Sigmoid colon (tissue), 4 donors: ENCODE results near the gene EHMT1.

ENCODE experiments used
- EP300 ChIP-seq, 4 donors: sonication (generic); formaldehyde crosslinking; IDR thresholded peaks; one replicate each; pipeline ENCODE4 v1.6.1; 2017; ENCODE audit warnings: antibody characterized with exemption in 4 of 4
- POLR2A ChIP-seq, 2 donors: fragments of 450-650 bp; IDR thresholded peaks; one replicate each; pipeline ENCODE4 v1.6.1; 2016; ENCODE audit warnings: antibody characterized with exemption in 2 of 2, mild to moderate bottlenecking in 2 of 2, moderate library complexity in 2 of 2
- POLR2AphosphoS5 ChIP-seq, 4 donors: sonication (generic); formaldehyde crosslinking; IDR thresholded peaks; one replicate each; pipeline ENCODE4 v1.6.1; 2017; ENCODE audit warnings: antibody characterized with exemption in 4 of 4
- TF ChIP-seq, protein P1 (sequence below), 4 experiments: fragments of 450-650 bp in 3 of 4; fragments of 200-600 bp in 1 of 4; IDR thresholded peaks; one replicate each; pipeline ENCODE4 v1.5.1; 2016 to 2019; ENCODE audit warnings: antibody characterized with exemption in 4 of 4, mild to moderate bottlenecking in 3 of 4, moderate library complexity in 2 of 4

- TF ChIP-seq, protein P1, sequence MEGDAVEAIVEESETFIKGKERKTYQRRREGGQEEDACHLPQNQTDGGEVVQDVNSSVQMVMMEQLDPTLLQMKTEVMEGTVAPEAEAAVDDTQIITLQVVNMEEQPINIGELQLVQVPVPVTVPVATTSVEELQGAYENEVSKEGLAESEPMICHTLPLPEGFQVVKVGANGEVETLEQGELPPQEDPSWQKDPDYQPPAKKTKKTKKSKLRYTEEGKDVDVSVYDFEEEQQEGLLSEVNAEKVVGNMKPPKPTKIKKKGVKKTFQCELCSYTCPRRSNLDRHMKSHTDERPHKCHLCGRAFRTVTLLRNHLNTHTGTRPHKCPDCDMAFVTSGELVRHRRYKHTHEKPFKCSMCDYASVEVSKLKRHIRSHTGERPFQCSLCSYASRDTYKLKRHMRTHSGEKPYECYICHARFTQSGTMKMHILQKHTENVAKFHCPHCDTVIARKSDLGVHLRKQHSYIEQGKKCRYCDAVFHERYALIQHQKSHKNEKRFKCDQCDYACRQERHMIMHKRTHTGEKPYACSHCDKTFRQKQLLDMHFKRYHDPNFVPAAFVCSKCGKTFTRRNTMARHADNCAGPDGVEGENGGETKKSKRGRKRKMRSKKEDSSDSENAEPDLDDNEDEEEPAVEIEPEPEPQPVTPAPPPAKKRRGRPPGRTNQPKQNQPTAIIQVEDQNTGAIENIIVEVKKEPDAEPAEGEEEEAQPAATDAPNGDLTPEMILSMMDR (IDR thresholded peaks at IDR 0.05) = no peak
- TF ChIP-seq EP300 (IDR thresholded peaks at IDR 0.05) (no peak), POLR2A (IDR thresholded peaks at IDR 0.05) (no peak), POLR2AphosphoS5 (IDR thresholded peaks at IDR 0.05) (no peak)
Measured at GRCh38 chr9:137642892-137643291, 24.1 kb downstream of the EHMT1 start.
